T-helper 17 cell (primary cell): Measurements from ENCODE around the gene CIP2A. TPM values are rescaled to one million over a fixed set of nuclear protein-coding genes. Genes with fewer than 3 reads are reported as not detected.
"Not testable (repeated sequence)": the region's sequence is repeated elsewhere in the genome, so short reads cannot be mapped to it uniquely, and the experiment has no call there.

ENCODE experiments used
- ATAC-seq: fragments of 150-1000 bp; cut with Tn5 transposase; 2 replicates; pipeline ENCODE4 v1.10.0; 2021; ENCODE audit warnings: mild to moderate bottlenecking, moderate library complexity
- DNase-seq, 3 donors: peaks; one replicate each; pipeline versions ENCODE4 v3.0.0 to v3.0.0-alpha.2; 2020 to 2021
- H3K9me3 ChIP-seq: one replicate; pipeline ENCODE4 v1.7.0; 2013; ENCODE audit warnings: low read length, mild to moderate bottlenecking; ENCODE audit not compliant: control insufficient read depth, poor library complexity, severe bottlenecking
- H3K27ac Mint-ChIP-seq: one replicate; pipeline ENCODE4 v1.8.0; 2022; ENCODE audit warnings: mild to moderate bottlenecking, moderate library complexity, mixed read lengths
- H3K27me3 Mint-ChIP-seq: one replicate; pipeline ENCODE4 v1.8.0; 2022; ENCODE audit warnings: mixed read lengths
- H3K36me3 Mint-ChIP-seq: one replicate; pipeline ENCODE4 v1.8.0; 2022; ENCODE audit warnings: low read depth, mixed read lengths
- H3K4me1 Mint-ChIP-seq: one replicate; pipeline ENCODE4 v1.8.0; 2022; ENCODE audit warnings: mild to moderate bottlenecking, mixed read lengths
- H3K4me3 Mint-ChIP-seq: one replicate; pipeline ENCODE4 v1.8.0; 2022; ENCODE audit warnings: mild to moderate bottlenecking, moderate library complexity, mixed read lengths
- total RNA-seq, 4 donors: library from RNA in 2 of 4; stranded (reverse) in 2 of 4; gene quantifications; one replicate each; pipeline ENCODE4 v1.2.3 and lab custom pipeline; 2022 to 2026

The CIP2A gene
- total RNA-seq (1 to 10 TPM; 4.1 to 6.8 TPM), total RNA-seq (lab: John Stamatoyannopoulos, UW) (8.4 to 8.5 reads per million in 2 donors)

DNA sequence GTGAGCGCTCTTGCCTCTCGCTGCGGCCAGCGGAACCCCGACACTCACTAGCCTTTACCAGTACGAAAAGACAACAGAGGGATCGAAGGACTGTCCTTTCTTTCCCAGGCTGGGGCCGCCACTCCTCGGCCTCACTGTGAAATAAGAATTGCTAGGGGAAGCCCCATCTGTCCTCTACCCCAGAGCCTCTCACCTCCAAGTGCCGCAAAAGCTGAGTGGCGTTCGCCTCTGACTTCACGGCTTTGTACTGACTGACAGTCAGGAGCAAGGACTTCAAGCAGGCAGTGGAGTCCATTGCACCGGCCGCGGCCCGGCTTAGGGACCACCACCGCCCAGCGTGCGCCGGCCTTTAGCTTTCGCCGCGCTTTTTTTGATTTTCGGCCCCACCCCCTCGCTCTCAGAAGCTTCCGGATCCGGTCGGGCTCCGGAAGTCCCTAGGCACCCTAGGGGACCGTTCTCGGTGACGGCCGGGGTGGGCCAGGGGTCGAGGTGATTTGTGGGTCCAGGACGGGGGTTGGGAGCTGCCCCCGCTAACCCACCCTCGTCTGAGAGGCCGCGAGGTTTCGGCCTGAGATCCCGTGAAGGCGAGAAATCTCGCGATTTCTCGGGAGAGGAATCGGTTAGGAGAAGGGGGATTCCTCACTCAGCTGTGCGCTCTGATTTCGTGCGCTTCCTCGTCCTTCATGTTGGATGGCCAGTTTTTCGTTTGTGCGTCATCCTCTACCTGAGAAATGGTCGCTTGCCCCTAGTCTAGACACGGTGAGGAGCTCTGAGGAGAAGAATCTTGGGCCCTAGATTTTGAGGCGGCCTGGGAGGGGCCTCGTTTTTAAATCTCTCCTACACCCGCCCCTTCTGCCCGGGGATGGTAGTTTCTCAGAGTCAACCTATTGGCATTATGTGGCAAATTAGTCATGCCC, at the start of gene CIP2A, which contains the start of gene DZIP3:
Gene CIP2A, minus strand, starts transcription at position 358 of the 917 bp plus-strand sequence. Its CDS starts 63 bp downstream, at position 295.
Gene DZIP3, plus strand, starts transcription at position 642 of the 917 bp plus-strand sequence. CDS start 15,685 bp downstream, outside the sequence.
- H3K4me3 Mint-ChIP-seq = peak within 1 kb of the TSS; percentile 96
- H3K27ac Mint-ChIP-seq = peak within 1 kb of the TSS; percentile 100
- H3K36me3 Mint-ChIP-seq = peaks cover 3% of the 10 kb centered on the region
- ATAC-seq (peak; percentile 87), DNase-seq (peak; percentile 66 to 76 (median 75))
- peaks cover 24% of the 10 kb centered on the region for H3K4me1 Mint-ChIP-seq
- no peaks in the 10 kb centered on the region for H3K9me3 ChIP-seq
- no peaks in the 10 kb centered on the region for H3K27me3 Mint-ChIP-seq

DNA sequence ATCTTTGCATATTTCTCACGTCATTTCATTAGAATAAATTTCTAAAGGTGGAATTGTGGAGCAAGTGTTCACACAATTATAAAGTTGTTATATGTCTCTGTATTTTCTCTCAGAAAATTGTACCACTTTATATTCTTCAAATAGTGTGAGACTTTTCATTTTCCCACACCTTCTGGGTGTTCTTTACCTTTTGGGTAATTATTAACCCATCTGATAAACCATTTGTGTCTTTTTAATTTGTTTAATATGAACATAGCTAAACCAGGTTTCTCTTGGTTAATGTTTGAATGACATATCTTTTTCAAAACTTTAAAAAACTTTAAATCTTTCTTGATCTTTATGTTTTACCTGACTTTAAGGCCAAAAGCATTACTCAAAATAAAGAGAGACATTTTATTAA, 40.7 kb upstream of the CIP2A start:
- DNase-seq (no peak), ATAC-seq (no peak)
- H3K27me3 Mint-ChIP-seq = no peaks in the 10 kb centered on the region
- H3K27ac Mint-ChIP-seq = no peak overlapping the region
- peaks cover 6% of the 10 kb centered on the region for H3K36me3 Mint-ChIP-seq
- H3K9me3 ChIP-seq = no peaks in the 10 kb centered on the region
- peaks cover 2% of the 10 kb centered on the region for H3K4me1 Mint-ChIP-seq
- no peak overlapping the region for H3K4me3 Mint-ChIP-seq

DNA sequence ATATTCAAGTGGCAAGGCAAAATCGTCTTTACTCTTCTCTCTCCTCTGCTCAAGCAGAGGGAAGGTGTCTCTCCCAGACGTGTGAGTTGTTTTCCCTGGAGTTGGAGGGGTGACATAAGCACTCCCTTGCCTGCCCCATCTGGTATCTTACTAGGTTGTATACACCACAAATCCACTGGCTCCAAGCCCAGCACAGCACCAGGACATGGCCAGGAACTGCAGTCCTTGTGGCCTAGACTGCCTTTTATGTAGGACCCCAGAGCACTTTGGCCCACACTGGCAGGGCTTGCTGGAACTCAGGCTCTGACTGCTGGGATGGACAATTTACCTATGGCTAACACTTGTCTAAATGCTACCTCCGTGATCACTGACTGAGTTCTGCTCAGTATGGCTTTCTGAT, 34.3 kb upstream of the CIP2A start:
- no peaks in the 10 kb centered on the region for H3K36me3 Mint-ChIP-seq
- DNase-seq (no peak), ATAC-seq (no peak)

DNA sequence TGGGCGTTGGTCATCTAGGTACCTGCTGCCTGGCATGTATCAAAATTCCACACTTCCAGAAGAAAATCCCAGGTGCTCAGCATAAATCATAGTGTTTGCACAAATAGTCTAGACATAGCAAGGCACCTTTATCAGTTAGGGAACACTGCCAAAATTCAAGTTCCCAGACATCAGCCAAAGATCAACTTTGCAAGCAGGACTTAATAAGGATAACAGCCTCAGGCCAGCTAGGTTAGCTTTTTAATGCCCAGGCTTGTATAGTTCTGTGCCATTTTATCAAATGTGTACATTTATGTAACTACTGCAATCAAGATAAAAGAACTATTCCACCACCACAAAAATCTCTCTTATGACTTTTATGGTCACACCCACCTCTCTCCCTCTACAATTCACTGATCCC, 31.0 kb upstream of the CIP2A start:
- Mint-ChIP-seq H3K36me3 (peaks cover 3% of the 10 kb centered on the region), H3K4me1 (peaks cover 2% of the 10 kb centered on the region), H3K27me3 (no peaks in the 10 kb centered on the region), H3K27ac (no peak overlapping the region), H3K4me3 (no peak overlapping the region)
- DNase-seq (no peak), ATAC-seq (no peak)
- no peaks in the 10 kb centered on the region for H3K9me3 ChIP-seq

More for the DNA sequence above, 34.3 kb upstream of the CIP2A start:
- no peaks in the 10 kb centered on the region for H3K9me3 ChIP-seq
- no peaks in the 10 kb centered on the region for H3K4me1 Mint-ChIP-seq
- no peak overlapping the region for H3K4me3 Mint-ChIP-seq
- H3K27ac Mint-ChIP-seq = no peak overlapping the region
- no peaks in the 10 kb centered on the region for H3K27me3 Mint-ChIP-seq

DNA sequence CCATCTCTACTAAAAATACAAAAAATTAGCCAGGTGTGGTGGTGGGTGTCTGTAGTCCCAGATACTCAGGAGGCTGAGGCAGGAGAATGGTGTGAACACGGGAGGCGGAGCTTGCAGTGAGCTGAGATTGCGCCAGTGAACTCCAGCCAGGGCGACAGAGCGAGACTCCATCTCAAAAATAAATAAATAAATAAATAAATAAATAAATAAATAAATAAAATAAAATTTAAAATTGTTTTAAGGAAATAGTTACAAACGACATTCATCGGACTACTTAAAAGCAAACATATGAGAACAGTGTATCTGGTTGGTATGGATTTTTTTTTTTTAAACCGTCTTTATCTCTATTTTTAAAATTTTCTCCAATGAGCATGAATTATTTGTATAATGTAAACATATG, 26.9 kb upstream of the CIP2A start:
- H3K4me3 Mint-ChIP-seq, H3K27me3 Mint-ChIP-seq, DNase-seq, ATAC-seq, H3K4me1 Mint-ChIP-seq, H3K36me3 Mint-ChIP-seq, H3K9me3 ChIP-seq, H3K27ac Mint-ChIP-seq: not testable (repeated sequence)

DNA sequence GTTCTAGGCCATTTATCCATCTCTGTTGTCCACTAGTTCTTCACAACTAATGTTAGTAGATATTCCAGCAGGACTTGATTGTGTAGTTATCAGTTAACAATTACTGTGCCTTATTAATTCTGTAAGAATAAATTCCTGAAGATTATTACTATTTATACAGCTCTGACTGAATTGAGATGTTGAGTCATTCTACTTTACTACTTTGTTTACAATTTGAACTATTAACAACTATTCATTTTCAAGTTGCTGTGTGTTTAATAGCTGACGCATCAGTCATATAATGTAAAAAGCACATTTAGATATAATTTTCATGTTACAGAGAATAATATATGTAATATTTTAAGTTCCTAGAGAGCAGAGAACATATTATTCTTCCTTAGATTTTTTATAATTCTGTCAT, 21.4 kb upstream of the CIP2A start:
- Mint-ChIP-seq H3K27ac (no peak overlapping the region), H3K4me3 (no peak overlapping the region), H3K27me3 (no peaks in the 10 kb centered on the region), H3K36me3 (peaks cover 6% of the 10 kb centered on the region), H3K4me1 (peaks cover 4% of the 10 kb centered on the region)
- ATAC-seq (no peak), DNase-seq (no peak)
- no peaks in the 10 kb centered on the region for H3K9me3 ChIP-seq

DNA sequence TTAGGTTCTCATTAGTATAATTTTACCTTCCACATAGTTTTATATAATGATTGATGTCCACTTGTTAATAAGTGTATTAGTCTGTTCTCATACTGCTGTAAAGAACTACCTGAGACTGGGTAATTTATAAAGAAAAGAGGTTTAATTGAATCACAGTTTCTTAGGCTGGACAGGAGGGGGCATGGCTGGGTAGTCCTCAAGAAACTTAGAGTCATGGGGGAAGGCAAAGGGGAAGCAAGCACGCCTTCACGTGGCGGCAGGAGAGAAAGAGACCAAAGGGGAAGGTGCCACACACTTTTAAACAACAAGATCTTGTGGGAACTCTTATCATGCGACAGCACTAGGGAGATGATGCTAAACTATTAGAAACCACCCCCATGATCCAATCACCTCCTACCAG, 19.5 kb upstream of the CIP2A start:
- Mint-ChIP-seq H3K36me3 (peaks cover 6% of the 10 kb centered on the region), H3K4me1 (peaks cover 19% of the 10 kb centered on the region), H3K4me3 (no peak overlapping the region), H3K27me3 (no peaks in the 10 kb centered on the region), H3K27ac (peak overlapping the region; percentile 37)
- no peaks in the 10 kb centered on the region for H3K9me3 ChIP-seq
- DNase-seq = no peak
- no peak for ATAC-seq

DNA sequence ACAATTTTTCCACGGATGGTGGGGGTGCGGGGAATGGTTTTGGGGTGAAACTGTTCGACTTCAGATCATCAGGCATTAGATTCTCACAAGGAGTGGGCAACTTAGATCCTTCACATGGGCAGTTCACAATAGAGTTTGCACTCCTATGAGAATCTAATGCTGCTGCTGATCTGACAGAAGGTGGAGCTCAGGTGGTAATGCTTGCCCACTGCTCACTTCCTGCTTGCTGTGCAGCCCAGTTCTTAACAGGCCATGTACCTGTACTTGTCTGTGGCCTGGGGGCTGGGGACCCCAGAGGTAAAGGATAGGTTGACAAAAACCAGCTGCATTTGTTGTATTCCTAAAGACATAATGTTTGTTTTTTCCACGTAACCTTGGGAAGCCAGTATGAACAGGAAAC, 16.3 kb upstream of the CIP2A start:
- Mint-ChIP-seq H3K27me3 (no peaks in the 10 kb centered on the region), H3K4me1 (peaks cover 36% of the 10 kb centered on the region), H3K4me3 (no peak overlapping the region), H3K36me3 (peaks cover 6% of the 10 kb centered on the region), H3K27ac (peak overlapping the region; percentile 94)
- ATAC-seq (no peak), DNase-seq (no peak)
- no peaks in the 10 kb centered on the region for H3K9me3 ChIP-seq

DNA sequence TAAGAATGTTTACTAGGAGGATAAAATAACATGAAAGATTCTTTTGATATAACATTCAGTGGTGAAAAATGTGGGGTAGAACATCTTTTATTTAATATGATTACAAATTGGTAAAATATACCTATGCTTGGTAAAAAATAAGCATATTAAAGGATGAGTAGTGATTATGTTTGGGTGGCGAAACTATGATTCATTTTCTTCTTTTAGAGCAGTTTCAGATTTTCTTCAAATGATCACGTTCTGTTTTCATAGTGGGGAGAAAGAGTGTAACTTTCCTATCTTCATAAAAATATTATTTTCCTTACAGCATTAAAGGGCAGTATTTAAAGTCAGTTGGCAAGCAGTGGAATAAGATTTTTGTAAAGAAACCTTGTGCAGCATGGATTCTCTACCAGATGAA, 15.8 kb upstream of the CIP2A start:
- Mint-ChIP-seq H3K27ac (peak overlapping the region; percentile 94), H3K4me1 (peaks cover 36% of the 10 kb centered on the region), H3K27me3 (no peaks in the 10 kb centered on the region), H3K36me3 (peaks cover 6% of the 10 kb centered on the region), H3K4me3 (no peak overlapping the region)
- no peaks in the 10 kb centered on the region for H3K9me3 ChIP-seq
- no peak for DNase-seq
- ATAC-seq = no peak

DNA sequence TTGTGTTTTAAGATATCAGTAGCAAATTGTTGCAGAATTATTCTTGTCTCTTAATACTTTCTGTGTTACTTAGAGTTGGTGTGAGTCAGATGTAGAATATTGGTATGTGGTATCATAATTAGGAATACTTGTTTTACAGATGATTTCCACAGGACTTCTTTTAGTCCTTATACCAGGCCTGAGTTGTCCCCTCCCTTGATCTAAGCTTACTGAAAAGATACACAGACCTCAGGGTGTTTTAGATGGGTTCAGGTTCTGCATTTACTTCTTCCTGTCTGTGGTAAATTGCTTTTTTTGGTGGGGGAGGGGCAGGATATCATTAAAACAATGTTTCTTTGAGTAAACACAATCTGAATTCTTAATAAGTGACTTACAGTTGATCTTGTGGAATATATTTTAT, 14.5 kb upstream of the CIP2A start:
- ATAC-seq = peak; percentile 63
- H3K4me1 Mint-ChIP-seq = peaks cover 34% of the 10 kb centered on the region
- H3K36me3 Mint-ChIP-seq = peaks cover 3% of the 10 kb centered on the region
- no peak for DNase-seq
- H3K4me3 Mint-ChIP-seq = peak overlapping the region; percentile 81
- no peaks in the 10 kb centered on the region for H3K9me3 ChIP-seq
- H3K27me3 Mint-ChIP-seq = no peaks in the 10 kb centered on the region
- H3K27ac Mint-ChIP-seq = peak overlapping the region; percentile 94

DNA sequence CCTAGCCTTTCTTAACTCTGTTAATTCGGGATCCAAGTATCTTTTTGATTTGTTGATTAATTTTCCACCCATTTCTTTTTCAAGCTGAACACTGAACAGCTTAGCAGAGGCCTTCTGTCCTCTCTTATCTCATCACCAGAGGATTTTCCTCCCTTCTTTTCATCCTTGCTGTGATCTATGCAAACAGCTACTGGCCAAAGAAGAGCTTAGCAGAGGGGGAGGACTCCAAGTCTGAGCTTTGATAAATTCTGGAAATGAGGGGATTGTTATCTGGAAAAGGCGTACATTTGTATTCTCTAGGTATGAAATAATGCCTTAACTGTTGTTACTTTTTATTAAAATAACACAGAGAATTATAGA, 13.7 kb upstream of the CIP2A start:
- Mint-ChIP-seq H3K4me3 (peak overlapping the region; percentile 80), H3K27me3 (no peaks in the 10 kb centered on the region), H3K4me1 (peaks cover 33% of the 10 kb centered on the region), H3K36me3 (peaks cover 2% of the 10 kb centered on the region), H3K27ac (peak overlapping the region; percentile 94)
- ATAC-seq (peak; percentile 27), DNase-seq (no peak)
- no peaks in the 10 kb centered on the region for H3K9me3 ChIP-seq

DNA sequence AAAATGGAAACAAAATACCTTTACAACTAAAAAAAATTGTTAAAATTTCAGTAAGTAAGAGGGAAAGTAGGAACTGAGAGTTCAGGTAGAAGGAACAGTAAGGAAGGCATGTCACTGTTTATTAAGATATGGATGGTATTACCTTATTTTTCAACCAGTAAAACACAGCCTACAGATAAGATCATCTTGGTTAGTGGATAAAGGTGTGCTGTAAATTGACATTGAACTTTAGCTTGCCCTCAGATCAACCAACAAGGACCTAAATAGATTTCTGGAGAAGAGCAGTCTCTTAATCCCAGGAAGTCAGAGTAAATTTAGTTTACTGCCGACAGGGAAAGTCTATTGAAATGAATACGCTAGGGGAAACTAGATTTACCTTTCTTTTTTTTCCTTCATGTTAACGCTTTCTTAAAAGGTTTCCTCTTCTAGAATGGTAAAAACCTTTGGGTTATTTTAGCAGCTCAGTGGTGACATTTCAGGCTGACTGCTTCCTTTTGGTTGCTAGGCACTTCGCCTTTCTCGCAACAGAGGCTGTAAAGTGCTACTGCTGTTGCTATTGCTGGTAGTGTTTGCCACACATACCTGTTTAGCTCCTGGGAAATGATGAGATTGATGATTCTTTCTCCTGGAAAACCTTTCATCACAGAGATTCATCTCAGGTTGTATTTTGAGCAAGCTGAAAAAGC, 13.2 kb upstream of the CIP2A start:
- H3K4me1 Mint-ChIP-seq = peaks cover 33% of the 10 kb centered on the region
- DNase-seq = peak in 1 of 3 donors; percentile 12
- no peaks in the 10 kb centered on the region for H3K36me3 Mint-ChIP-seq
- H3K9me3 ChIP-seq = no peaks in the 10 kb centered on the region
- peak; percentile 90 for ATAC-seq
- peak overlapping the region; percentile 80 for H3K4me3 Mint-ChIP-seq
- H3K27ac Mint-ChIP-seq = peak overlapping the region; percentile 94
- no peaks in the 10 kb centered on the region for H3K27me3 Mint-ChIP-seq

DNA sequence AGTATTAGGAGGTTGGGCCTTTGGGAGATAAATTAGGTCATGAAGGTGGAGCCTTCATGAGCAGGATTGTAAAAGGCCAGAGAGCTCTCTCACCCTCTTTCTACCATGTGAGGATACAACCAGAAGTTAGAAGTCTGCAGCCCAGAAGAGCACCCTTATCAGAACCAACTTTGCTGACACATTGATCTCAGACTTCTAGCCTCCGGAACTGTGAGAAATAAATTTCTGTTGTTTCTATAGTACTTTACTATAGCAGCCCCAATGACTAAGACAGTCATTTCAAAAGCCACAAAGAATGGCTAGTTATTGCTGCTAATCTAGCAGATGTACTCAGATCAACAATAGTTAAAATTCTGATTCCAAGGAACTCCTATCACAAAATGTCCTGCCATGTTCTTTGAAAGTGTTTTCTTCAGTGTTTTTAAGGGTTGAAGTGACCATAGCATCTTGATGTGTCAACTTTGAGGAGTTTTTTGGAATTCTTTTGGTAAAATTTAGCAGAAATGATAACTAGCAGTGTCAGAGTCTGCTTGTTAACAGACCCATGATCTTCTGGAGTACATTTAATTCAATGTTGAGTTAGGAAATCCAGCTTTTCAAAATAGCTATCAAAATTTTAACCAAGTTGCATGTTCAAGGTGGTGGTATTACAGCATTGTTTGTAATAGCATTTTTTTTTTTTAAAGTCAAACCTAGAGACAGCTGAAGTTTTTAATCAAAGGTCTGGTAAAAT, 10.6 kb upstream of the CIP2A start:
- Mint-ChIP-seq H3K27ac (no peak overlapping the region), H3K4me1 (peaks cover 27% of the 10 kb centered on the region), H3K27me3 (no peaks in the 10 kb centered on the region), H3K36me3 (no peaks in the 10 kb centered on the region), H3K4me3 (no peak overlapping the region)
- DNase-seq = no peak
- ATAC-seq = no peak
- H3K9me3 ChIP-seq = no peaks in the 10 kb centered on the region
